ENCODE measurements around the gene FOXN3.
"Not testable (repeated sequence)": the region's sequence is repeated elsewhere in the genome, so short reads cannot be mapped to it uniquely, and the experiment has no call there.

Gene FOXN3

GRCh38 chr14:89155491-89155890 lies 261.5 kb downstream of the FOXN3 start:
- DNase-seq = no peak

DNA sequence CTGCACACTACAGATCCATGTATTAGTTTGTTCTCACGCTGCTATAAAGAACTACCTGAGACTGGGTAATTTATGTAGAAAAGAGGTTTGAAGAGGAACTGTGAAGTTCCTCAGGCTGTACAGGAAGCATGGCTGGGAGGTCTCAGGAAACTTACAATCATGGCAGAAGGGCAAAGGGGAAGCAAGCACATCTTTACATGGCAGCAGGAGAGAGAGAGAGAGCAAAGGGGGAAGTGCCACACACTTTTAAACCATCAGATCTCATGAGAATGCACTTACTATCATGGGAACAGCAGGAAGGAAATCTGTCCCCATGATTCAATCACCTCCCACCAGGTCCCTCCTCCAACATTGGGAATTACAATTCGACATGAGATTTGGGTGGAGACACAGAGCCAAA lies 265.3 kb downstream of the FOXN3 start:
- not testable (repeated sequence) for DNase-seq

DNA sequence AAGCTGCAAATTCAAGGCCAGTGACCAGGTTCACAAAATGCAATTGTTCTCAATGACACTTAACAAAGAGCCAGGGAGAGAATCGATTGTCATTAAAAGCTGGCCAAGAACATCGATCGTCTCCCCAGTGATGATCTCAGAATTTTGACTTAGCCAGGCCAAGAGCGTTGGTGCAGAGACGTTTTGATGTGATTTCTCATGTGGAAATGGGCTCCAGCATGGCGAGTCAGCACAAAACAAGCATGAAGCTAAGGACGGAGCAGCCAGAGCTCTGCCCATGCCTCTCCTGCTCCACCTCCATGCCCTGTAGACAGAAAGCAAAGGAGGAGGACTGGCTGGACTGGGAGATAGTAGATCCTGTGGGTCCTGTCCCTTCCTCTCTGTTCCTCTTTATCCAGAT lies 270.8 kb downstream of the FOXN3 start:
- no peak for DNase-seq

GRCh38 chr14:89144642-89145041 lies 272.4 kb downstream of the FOXN3 start:
- DNase-seq = no peak

DNA sequence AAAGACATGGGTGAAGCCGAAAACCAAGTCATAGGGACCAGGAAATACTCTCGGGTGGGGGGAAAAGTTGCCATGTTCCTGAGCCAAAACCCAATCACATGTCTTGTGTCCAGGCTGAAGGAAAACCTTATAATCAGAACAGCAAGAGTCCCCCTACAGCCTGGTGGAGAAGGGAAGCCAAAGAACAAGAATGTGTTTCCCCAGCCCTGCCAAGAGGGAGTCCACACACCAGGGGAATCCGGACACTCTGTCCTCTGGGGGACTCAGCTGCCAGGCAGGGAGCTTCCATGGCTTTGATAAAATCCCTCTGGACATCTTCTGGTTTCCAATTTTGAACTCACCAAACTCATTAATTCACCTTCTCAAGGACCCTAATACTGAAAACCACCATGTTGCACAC lies 273.0 kb downstream of the FOXN3 start:
- no peak for DNase-seq

- DNase-seq = no peak
Measured at GRCh38 chr14:89143595-89143994, 273.4 kb downstream of the FOXN3 start.

GRCh38 chr14:89142366-89142765 lies 274.7 kb downstream of the FOXN3 start:
- no peak for DNase-seq

DNA sequence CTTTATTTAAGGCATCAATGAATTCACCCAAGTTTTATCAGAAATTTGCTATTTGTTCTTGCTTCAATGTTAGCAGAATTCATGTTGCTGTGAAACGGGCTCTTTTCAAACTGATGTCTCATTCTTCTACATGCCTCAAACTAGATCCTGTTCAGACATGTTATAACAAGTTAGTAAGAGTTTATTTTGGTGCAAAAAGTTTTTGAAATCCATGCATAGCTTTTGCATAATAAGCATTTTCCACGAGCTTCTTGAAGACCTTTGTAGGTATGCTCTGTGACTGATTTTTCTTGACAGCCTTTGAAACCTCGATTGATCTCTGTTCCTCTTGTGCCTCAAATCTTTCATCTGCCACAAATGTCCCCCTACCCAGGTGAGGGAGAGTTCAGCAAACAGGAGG lies 275.2 kb downstream of the FOXN3 start:
- DNase-seq = no peak

GRCh38 chr14:89140326-89140725 lies 276.7 kb downstream of the FOXN3 start:
- DNase-seq = no peak

DNA sequence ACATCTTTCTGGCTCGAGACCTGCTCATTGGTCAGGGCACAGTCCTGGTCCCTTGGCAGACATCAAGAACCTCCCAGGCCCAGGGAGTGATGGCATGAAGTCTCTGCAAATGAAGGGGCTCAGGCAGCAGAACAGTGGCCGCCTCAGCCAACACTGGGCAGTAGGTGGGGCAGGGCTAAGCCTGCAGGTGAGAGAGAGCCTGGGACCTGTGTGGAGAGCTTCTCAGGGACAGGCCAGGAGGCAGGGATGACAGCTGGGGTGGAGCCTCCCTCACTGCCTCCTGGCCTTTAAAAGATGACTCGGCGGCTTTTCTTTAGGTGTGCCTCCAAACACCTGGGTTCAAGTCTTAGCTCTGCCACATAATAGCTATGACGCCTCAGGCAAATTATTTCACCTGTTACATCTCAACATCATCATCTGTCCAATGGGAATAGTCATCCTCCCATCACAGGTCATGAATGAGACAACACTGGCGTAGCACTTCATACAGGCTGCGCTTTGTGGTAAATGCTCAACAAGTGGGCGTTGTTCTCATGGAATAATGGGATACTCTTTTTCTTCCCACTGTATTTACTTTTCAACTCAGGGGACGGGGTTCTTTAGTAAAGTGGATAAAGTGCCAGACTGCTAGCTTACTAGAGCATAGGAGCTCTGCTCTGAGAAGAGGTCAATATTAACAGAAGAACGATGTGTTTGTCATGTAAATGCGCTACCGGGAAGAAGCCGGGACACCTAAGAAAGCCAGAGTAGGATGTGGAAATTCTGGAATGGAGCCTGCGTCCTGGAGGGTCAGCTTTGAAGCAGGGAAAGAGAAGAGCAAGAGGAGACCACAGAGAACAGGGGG lies 277.4 kb downstream of the FOXN3 start:
- no peak for DNase-seq

DNA sequence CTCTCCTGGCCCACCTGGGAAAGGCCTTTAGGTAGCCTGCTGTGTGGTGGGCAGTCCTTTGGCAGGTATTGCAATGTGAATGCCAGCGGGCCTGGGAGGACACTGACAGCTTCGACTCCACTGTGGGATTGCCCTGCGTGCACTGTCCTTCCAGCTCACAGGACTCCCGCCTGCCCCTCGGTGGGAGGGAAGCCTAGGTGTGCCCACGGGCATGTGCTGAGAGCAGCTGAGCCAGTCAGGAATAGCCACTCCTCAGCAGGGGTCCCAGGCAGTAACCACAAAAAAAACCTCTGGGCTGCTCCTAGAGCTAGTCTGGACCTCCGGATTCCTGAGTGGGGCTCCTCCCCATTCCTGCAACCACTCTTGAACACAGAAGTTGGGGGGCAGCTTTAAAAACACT lies 278.2 kb downstream of the FOXN3 start:
- DNase-seq = no peak

- DNase-seq = peak; percentile 34
Measured at GRCh38 chr14:89137526-89138163, 279.4 kb downstream of the FOXN3 start.

- no peak for DNase-seq
Measured at GRCh38 chr14:89136587-89136986, 280.4 kb downstream of the FOXN3 start.

DNA sequence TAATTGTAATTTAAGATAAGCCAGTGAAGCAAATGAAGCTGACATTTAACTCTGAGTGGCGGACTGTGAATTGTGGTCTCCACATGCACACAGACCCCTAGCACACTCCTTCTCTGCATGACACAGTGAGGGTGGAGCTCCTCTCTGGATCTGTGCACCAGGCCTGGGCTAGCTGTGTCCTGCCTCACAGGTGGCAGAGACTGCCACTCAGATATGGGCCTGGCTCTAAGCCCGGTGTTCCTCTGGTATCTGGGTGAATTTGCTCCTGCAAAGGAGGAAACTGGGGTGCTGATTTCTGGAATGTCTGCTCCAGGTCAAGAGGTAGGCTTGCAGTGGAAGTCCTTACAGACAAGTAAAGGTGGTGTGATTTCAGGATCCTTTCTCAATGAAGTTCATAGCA lies 282.4 kb downstream of the FOXN3 start:
- DNase-seq = no peak

DNA sequence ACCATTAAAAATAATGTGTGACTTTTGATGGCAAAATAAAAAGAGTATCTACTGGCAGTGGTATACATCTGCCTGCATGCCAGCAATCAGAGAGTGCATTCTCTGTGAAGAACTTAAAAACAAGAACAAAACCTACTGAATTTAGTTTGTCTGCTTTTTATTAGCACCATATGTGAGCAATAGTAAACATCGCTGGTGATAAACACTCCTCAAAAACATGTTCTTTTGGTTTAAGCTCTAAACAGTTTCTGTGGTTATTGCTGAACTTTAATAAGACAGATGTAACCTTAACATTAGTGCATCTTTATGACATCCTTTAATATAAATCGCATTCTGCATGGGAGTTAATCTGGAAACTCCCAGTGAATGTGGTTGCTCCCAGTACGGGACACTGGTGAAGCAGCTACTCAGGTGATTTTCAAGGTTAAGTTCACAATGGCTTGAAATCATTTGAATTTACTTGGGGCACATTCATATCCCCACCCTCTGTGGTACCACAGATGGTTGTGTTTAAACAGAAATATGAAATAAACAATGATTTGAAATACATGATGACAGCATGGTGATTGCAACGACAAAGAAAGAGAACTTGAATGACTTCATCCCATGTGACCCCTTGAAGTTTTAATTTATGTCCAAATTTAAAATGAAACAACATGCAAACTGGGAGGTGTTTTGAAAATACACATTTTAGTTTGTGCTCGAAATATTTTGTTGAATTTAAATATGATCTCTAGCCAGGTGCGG lies 285.9 kb downstream of the FOXN3 start:
- DNase-seq = no peak

GRCh38 chr14:89129570-89129969 lies 287.5 kb downstream of the FOXN3 start:
- no peak for DNase-seq

DNA sequence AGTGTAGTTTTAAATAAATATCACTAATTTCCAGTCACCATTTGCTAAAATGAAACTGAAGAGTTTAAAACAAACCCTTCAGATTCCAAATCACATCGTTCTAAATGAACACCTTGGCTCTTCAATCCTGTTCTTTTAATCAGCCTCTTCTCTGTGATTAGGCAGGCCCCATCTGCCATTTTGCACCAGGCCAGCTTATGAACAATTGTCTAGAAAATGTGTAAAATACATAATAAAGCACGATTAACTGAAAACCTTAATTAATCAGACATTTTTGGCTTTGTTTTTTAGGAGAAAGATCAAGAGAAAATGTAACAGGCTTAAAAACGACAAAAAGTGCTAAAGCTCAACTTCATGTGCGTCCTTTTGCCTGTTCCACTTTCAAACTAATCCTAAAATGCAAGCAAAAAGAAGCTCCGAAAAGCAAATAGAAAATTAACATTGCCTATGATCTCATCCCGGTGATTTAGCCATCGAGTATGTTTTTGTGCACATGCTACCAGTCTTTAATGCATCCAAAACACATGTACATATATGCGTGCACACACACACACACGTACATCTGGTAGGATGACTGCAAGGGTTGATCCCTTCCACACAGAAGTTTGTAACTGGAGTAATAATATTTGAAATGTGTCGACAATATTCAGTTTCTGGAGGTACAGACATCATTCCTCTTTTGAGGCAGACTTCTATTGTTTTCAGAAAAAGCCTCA lies 288.6 kb downstream of the FOXN3 start:
- DNase-seq = no peak

DNA sequence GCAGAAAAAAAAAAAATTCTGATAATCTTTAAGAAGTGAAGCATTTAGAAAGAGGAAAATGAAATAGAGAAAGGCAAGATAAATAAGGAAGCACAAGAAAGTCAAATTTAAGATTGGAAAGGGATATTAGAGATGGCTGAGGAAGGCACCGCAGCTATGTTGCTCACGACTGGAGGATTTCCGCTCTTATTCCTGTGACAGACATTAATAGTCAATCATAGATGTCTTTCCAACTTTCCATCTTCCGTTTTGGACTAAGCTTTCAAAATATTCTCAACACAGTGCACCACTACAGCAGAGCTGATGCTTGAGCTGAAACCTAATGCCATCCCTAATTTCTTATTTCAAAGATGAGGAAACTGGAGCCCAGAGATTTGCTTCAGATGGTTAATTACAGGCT lies 290.6 kb downstream of the FOXN3 start:
- no peak for DNase-seq

GRCh38 chr14:89125216-89125615 lies 291.8 kb downstream of the FOXN3 start:
- DNase-seq = no peak

DNA sequence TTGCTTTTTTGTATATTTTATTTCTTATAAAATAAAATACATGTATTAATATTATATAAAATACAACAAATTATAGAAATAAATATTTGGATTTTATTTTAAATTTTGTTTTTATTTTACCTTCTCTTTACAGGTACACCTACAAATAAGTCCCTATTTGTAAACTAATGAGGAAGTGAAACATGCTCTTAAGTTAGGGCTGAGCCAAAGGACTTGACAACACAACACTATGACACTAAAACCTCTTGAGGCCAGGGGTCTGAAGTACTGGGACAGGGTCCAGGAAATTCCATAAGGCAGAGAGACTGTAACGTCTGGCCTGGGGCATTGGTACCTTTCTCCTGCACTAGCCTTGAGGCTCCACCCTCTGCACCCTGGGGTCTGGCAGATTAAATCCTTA lies 293.2 kb downstream of the FOXN3 start:
- no peak for DNase-seq

- DNase-seq = no peak
Measured at GRCh38 chr14:89123215-89123614, 293.8 kb downstream of the FOXN3 start.

- DNase-seq = no peak
Measured at GRCh38 chr14:89121968-89122620, 294.9 kb downstream of the FOXN3 start.

- no peak for DNase-seq
Measured at GRCh38 chr14:89117012-89117411, 300.0 kb downstream of the FOXN3 start.

Measured in RPMI8226 (cell line).